Middle frontal gyrus (tissue), 1 donor: Measurements from ENCODE around the gene DOCK2.
"Not testable (repeated sequence)": the region's sequence is repeated elsewhere in the genome, so short reads cannot be mapped to it uniquely, and the experiment has no call there.

ENCODE experiments used
- DNase-seq: peaks from one replicate; pipeline ENCODE4 v3.0.0-alpha.2; 2015; ENCODE audit warnings: low spot score; ENCODE audit errors: extremely low spot score

DOCK2 gene

DNA sequence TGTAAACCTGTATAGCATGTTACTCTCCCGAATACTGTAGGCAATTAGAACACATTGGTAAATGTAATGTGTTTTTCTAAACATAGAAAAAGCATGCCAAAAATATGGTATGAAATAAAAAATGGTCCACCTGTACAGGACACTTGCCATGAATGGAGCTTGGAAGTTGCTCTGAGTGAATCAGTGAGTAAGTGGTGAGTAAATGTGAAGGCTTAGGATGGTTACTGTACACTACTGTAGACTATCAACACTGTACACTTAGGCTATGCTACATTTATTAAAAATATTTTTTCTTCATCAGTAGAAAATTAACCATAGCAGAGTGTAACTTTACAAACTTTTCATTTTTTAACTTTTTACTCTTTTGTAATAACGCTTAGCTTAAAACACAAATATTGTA lies 301.4 kb downstream of the DOCK2 start:
- no peak for DNase-seq

DNA sequence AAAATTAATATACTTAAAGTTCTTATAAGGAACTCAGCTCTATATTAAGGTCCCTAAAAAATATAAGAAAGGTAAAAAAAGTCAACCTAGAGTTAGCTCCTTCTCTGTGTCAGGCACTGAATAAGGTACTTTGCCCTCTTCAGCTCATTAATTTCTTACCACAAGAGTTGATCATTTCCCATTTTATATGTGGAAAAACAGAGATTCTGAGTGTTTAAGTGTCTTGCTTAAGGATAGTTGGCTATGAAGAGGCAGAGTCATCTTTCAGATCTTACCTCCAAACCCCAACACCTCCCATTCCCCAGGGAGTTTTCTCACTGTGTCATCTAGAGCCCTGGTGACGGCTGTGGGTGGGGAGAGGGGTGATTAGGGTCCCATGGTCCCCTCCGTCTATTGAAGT lies 302.7 kb downstream of the DOCK2 start:
- no peak for DNase-seq

DNA sequence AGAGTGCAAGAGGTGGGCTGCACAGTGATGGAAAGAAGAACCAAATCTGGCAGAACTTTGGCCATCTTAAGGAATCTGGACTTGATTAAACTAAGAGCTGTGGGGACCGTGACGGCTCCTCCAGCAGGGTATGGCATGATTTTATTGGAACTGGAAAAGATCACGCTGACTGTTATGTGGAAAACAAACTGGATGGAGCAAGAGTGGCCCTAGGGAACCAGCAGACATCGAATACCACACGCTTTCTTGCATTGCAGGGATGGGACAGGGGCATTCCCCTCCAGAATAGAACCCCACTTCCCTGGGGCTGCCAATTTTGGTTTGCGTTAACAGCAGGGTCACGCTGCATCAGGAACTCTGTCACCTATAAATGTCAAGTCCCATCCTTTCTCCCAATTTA lies 304.5 kb downstream of the DOCK2 start:
- DNase-seq, result no peak

DNA sequence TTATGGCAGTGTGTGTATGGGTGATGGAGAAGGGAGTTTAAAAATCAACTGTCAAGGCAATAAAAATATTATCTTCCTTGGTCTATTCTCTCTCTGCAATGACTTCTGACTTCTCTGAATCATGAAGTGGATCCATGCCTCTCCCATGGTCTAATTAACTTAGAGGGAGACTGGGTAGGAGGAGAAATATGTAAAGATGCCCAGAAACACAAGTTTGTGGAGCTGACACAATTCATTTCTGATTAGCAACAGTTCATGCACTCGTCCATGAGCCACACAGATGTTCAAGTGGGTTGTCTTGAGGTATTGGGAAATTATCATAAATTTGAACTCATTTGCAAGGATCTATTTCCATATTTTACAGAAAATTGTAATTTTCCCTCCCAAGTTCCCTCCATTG lies 305.1 kb downstream of the DOCK2 start:
- DNase-seq, result no peak

DNA sequence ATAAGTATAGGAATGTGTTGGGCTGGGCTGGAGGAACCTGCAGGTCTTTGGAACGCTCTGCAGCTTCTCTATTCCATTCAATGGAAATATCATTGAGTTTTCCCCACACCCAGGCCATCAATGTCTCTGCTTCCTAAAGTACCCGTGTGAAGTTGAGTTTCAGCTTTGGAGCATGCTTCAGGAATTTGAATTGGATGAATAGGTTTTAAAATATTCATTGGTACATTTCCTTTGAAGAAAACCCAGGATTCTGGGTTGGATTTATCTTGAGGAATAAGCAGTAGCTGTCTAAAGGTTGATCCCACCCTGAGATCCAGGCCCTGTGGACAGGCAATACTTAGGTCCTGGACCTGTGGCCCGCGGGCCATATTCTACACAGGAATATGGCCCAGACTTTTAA lies 306.0 kb downstream of the DOCK2 start:
- DNase-seq, result no peak

DNA sequence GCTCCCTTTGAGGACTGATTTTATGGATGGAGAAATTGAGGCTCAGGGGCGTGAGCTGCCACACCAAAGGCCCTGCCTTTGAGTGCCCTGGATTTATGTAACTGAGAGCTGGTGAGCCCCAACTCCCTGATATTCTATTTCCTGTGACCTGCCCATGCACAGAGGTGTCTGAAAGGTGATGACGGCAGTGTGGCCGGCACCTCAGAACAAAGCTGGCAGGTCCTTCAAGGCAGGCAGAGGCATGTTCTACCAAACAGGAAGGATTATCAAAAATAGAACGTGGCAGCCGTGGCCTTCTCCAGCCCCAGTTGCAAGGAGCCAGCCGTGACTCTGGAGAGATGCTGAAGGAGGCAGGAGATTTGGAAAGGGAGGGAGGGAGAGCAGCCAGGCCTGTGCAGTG lies 307.0 kb downstream of the DOCK2 start:
- DNase-seq, result no peak

DNA sequence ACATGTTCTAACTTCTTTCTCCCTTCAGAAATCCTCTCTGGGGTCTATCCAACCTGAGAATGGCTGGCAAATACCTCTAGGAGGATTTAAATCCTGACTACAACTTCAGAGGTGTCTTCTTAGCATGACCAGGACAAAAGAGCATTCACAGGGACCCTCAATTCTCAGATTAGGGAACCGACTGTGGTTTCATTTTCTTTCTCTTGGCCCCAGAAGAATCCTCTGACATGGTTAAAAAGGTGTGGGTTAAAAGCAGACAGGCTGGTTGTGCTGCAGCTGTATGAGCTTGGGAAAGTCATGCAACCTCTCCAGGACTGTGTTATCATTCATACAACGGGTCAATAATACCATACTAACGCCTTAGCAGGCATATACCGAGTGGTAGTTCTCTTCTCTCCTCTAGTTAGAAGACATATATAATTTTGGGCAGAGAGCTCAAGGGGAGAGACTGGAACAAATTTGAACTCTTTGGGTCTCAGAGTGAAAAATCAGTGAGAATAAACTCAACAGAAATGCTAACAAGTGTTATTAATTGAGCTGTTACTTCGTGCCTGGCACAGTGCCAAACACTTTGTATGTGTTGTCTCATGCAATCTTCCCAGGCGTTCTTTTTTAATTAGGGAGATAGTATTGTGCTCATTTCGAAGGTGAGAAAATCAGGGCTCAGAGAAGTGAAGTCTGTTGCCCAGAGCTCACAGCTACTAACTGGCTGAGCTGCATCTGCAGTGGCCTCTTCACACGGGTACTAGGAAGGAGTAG lies 308.0 kb downstream of the DOCK2 start:
- DNase-seq, result no peak

DNA sequence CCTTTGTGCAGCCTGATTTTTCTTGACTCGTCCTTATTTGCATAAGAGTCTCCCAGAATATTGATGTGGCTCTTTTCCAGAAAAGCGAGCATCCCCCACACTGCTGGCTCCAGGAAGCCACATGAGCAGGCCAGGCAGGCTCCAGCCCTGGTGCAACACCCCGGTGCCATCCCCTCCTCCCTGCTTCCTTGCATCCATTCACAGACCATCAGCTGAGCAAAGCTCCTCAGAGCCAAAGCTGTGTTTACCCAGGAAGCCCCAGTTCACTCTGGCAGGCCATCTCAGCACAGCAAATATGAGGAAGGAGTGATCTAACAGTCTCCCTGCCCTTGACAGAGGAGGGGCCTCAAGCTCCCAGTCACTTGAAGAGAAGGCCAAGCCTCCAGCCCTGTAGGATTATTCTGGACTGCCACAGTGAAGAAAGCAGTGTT lies 308.8 kb downstream of the DOCK2 start:
- DNase-seq, result no peak

DNA sequence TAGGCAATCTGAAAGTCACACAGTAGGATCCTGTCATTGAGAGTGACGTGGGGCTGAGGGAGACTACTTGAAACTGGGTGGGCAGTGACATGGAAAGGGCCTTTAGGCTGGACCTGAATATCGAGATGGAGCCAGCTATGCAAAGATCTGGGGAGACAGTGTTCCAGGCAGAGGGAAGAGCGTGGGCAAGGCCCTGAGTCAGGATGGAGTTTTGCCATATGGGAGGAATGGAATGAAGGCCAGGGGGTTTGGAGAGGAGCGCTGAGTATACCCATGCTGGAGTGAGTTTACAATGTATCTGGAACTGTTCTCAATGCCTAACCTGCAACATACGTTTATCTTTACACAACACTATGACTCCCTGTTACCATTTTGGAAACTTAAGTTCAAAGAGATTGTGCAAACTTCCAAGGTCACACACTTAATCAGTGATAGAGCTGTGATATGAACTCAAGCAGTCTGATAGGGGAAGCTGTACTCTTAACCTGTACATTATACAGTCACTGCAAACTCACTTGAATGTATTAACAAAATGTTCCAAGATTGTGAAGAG lies 309.7 kb downstream of the DOCK2 start:
- no peak for DNase-seq

DNA sequence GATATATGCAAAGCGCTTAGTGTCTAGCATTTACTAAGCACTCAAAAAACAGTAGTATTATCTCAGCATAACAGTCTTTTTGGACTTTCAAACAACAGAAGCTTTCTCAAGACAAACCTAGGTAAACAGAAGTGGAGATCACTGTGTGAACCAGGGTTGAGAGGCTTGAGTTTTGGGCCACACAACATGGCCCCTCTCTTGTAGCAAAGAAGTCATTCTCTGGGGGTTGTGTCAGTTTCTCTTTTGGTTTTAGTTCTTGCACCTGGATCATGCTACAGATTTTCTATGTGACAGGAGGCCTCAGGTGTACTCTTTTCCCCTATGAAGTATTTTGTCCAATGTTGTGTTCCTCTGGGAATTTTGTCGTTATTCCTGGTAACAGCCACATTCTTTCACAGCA lies 313.3 kb downstream of the DOCK2 start:
- no peak for DNase-seq

DNA sequence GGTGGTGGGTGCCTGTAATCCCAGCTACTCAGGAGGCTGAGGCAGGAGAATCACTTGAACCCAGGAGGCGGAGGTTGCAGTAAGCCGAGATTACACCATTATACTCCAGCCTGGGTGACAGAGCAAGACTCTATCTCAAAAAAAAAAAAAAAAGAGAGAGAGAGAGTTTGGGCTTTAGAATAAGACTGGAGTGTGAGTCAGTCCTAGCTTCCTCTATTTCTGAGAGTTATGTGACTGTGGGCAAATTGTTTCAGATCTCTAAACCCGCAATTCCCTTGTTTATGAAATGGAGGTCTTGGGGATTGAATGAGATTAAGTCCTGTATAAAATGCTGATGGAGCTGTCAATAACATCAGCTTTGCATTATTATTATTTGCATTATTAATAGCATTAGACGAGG lies 316.1 kb downstream of the DOCK2 start:
- not testable (repeated sequence) for DNase-seq

DNA sequence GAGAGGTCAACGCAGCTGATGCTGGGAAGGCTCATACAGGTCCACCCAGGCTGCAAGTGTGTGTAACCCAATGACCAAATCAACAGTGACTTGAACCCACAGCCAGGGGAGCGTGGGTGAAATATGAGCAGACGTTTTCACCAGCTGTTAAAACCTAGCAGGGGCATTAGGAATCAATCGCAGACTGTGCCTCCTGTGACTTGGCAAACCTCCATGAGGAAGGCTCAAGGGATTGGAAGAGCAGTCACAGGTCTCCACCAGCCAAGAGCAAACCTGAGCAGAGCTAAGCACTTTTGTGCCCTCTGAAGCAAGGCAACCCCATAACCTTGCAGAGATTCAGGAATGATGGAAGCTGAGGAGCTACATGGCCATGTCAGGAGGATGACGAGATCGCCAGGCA lies 317.7 kb downstream of the DOCK2 start:
- DNase-seq, result no peak

DNA sequence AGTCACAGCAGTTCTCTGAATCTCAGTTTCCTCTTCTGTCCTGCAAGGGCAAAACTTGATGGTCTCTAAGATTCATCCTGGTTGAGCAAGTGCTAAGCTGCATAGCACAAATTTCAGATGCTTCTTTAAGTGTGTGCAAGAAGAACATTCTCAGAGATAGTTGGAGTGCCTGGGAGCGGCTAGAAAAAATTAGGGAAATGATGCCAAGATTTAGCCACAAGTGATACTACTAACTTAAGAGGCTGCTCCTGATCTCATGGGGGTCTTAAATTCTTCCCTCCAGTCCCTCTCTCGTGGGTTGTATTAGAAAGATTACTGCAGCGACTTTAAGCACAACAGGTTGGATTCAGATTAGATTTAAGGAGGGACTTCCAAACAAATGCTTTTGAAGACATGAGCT lies 319.1 kb downstream of the DOCK2 start:
- DNase-seq, result no peak

DNA sequence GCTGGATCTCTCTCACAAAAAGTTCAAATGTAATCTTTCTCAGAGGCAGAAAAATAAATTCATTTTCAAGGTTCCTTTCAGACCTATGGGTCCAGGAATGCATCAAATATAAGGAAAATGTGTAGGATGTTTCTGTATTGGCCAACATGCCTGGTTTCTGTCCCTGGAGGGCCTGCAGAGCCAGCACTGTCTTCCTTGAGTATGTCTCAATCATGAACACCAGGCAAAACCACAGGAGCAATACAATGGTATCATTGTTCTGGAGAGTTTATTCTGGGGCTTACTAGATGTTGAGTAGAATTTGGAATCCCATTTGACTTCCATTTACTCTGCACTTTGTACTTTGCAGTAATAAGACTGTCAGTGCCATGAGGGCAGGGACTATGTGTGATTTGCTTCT lies 319.7 kb downstream of the DOCK2 start:
- DNase-seq, result no peak

DNA sequence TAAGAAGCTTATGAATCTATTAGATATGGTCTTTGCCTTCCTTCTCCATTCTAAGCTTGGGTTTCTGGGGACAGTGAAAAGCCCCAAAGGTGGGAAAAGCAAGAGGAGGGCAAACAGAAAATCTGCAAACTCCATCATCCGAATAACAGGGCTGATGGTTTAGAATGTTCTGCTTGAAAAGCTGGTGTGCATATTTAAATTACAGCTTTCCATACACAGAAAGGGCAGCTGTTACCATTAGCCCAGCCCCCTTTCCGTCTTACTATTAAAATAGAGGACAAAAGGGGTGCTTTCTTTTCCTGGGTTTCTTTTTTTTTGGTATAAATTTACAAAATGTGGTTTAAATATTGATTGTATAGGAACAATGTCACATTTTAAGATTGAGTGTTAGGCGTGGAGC lies 321.2 kb downstream of the DOCK2 start:
- no peak for DNase-seq

DNA sequence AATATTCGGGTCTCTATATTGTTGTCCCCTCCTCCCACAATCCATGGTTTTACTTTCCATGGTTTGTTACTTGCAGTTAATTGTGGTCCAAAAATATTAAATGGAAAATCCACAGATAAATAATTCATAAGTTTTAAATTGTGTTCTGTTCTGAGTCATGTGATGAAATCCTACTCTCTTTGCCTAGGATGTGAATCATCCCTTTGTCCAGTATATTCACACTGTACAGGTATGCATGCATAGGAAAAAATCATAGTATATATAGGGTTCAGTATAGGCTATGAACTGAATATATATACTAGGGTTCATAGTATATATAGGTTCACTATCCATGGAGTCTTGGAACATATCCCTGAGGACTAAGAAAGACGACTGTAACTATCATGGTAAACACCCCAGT lies 323.6 kb downstream of the DOCK2 start:
- no peak for DNase-seq

DNA sequence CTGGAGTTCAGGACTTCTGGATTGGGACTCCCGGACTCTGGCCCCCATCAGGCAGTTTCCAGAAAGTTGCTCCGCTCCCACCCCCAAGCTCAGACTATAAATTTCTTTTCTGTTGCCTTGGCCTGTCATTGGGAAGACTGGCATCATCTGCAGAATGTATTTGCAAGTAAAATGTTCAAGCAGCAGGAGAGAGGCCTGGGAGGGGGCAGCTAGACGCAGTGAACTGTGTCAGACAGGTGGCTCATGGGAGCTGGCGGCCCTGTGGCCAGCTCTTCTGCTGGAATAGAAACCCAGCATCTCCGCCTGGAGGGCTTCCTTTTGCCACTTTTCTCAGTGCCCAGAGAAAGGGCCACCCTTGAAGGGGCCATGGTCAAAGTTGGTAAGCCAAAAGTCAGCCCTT lies 327.2 kb downstream of the DOCK2 start:
- no peak for DNase-seq

DNA sequence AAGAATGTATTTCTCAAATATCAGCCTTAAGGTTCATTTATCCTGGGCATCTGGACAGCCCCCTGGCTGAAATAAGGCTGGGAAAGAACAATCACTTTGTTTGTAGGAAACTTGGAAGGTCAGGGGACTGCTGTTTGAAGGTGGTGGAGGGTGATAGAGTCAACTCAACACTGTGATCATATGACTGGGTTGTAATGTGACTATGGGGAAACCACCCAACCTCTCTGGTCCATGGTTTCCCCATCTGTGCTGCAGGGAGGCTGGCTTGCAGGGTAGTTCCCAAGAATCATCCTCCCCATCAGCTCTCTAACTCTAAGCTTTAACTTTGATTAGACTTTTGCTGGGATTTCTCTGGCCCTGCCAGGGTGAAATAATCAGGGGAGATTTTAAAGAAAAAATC lies 333.3 kb downstream of the DOCK2 start:
- DNase-seq, result no peak

DNA sequence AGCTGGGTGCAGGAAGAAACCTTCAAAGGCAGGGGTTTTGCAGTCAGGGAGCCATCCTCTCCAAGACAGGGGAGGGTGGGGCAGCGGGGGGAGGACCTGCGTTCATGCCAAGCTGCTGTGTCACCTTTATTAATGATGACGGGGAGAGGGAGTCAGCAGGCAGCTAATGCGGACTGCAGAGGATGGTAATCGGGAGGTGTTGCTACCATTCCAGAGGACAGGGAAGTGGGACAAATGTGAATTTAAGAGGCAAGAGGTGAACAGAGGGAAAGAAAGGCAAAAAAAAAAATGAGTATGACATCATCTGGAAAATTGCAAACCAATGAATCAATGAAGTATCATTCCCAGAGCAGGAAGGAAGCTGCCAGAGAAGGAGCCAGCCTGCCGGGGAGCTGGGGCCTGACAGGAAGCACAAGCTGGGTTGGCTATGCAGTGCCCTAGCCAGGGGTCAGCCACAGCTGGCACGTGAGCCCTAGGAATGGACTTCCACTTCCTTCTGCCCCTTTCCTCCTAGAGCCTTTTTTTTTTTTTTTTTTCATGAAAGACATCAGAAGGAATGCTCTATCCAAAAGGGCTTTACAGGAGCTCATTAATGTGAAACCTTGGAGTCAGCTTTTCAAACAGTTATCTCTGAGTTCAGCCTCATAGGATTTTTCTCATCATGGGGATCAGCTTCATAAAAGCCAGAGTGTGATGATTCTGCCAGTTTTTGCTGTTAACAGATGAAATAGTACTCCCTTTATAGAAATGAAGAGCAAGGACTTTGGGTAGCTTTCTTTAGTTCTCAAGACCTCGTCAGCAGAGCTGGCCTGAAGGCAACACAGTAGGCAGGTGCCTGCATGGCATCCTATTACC lies 334.1 kb downstream of the DOCK2 start:
- DNase-seq, result no peak

DNA sequence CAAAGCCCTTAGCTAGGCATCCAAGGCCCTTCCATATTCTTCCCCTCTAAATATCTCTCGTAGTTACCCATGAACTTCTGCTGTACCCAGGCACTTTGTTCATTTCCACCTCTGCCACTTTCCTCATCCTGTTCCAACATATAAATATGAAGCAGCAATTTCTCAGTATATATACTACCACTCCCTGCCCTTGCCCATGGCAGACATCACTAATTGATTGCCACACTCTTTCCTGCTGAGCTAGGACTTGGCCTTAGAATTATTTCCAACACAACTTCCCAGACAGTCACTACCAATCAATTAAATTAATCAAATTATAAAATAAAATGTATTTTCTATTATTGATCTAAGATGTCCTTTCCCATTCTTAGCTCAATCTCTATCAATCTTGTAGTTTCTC lies 334.7 kb downstream of the DOCK2 start:
- DNase-seq, result no peak

DNA sequence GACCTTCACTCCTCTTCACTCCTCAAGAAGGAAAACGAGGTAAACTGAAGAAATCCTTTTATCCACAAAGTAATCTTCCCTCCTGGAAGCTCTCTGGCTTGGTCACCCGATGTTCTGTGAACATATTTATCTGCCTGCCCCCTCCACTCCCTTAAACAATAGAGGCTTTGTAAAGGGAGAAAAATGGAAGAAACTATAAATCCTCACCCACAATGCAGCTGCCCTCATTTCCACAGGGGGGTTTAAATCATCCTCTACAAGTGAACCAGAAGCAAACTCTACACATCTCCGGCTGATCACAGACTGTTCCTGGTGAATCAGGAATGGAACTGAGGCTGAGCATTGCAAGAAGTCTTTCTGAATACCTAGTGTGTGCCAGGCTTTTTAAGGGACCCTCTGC lies 336.0 kb downstream of the DOCK2 start:
- no peak for DNase-seq

DNA sequence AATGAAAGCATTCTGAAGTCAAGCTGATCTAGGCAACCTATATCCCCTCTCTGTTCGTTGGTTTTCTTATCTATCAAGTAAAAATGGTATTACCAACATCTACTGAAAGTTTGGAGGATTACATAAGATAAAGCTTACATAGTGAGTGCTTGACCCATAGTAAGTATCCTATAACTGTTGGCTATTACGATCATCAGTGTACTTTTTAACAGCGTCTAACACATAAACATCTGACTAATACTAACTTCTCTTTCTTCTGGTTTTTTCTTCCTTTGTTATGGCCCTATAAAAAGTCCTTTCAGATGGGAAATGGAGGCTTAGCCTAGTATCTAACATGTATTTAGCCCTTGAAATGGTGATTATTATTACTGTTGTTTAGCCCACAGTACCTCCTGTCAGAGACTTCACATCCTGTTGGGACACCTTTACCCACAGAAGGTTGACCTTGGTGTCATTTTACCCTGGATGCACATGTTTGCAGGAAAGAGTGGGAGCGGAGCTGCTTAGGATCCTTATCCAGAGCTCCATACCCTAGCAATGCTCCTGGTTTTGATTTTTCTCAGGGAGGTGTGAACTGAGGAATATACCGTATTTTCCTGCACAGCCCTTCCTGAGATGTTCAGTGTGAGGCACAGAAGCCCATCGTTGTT lies 337.2 kb downstream of the DOCK2 start:
- DNase-seq, result no peak
